HG02763 (cell line): ENCODE data around the gene CDK10.

Experiments used
- ATAC-seq: cut with Tn5 transposase; IDR thresholded peaks from one replicate; pipeline ENCODE4 v1.9.1; 2021; ENCODE audit warnings: mild to moderate bottlenecking, moderate library complexity; ENCODE audit not compliant: unreplicated experiment

CDK10 gene

DNA sequence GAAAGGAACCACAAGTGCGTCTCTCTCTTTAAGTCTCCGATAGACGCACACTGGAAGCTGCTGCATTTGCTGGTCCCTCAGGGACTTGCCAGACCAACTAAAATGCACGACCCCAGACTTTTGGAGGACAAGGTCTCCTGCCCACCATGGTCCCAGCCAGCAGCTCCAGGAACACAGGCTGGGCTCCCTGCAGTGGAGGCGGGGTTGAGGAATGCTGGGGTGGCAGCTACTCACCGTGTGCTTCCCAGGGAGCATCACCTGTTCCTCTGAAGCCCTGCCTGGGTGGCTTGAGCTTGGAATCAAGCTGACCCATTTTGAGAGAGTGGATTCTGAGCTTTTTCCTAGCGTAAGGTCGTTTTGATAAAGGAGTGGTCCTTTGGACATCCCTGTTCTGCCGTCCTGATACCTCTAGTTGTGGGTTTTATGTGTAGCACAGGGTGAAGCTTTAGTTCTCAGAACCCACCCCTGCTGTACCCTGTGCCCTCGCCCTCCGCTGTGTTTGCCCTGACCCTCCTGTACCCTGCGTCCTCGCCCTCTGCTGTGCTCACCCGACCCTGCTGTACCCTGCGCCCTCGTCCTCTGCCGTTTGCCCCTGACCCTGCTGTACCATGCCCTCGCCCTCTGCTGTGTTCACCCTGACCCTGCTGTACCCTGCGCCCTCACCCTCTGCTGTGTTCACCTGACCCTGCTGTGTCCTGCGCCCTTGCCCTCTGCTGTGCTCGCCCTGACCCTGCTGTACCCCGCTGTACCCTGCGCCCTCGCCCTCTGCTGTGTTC, 45.8 kb downstream of the CDK10 start:
- ATAC-seq, result no peak

DNA sequence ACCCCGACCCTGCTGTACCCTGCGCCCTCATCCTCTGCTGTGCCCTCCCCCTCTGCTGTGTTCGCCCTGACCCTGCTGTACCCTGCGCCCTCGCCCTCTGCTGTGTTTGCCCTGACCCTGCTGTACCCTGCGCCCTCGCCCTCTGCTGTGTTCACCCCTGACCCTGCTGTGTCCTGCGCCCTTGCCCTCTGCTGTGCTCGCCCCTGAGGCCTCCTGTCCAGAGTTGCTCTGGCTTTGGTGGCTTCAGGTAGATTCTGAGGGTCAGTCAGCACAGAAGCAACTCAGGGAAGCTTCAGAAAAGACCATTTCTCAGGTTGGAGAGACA, 46.4 kb downstream of the CDK10 start:
- no peak for ATAC-seq

DNA sequence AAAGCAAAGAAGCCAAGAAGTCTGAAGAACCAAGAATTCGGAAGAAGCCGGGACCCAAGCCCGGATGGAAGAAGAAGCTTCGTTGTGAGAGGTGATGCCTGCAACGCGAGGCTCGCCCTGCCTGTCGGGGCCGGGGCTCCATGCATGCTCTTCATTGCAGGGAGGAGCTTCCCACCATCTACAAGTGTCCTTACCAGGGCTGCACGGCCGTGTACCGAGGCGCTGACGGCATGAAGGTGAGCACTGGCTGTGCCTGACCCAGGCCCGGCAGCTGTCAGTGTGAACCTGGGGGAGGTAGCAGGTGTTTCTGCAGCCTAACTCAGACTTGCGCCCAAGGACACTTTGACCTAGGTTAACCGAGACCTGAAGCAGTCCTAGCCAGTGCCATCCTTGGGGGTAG, 46.8 kb downstream of the CDK10 start:
- no peak for ATAC-seq

DNA sequence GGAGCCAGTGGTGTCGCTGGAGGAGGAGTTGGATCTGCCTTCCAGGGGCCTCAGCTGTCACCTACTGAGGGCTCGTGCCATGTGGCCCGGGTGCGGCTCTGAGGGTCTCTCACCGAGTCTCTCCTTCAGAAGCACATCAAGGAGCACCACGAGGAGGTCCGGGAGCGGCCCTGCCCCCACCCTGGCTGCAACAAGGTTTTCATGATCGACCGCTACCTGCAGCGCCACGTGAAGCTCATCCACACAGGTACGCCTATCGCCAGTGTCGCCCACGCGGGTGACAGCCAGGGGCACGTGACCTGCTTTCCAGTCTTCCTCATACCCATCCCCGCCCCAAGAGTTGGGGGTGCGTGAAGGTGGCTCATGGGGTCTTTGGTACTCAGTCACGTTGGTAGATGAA, 47.3 kb downstream of the CDK10 start:
- no peak for ATAC-seq

DNA sequence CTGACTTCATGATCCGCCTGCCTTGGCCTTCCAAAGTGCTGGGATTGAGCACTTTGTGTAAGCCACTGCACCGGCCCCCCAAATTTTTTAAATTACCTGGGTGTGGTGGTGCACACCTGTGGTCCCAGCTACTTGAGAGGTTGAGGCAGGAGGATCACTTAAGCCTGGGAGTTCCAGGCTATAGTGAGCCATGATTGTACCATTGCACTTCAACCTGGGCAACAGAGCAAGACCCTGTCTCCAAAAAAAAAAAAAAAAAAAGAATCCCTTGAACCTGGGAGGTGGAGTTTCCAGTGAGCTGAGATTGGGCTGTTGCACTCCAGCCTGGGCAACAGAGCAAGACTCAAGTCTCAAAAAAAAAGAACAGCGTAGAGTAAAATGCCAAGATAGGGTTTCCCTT, 50.1 kb downstream of the CDK10 start:
- ATAC-seq, result no peak

DNA sequence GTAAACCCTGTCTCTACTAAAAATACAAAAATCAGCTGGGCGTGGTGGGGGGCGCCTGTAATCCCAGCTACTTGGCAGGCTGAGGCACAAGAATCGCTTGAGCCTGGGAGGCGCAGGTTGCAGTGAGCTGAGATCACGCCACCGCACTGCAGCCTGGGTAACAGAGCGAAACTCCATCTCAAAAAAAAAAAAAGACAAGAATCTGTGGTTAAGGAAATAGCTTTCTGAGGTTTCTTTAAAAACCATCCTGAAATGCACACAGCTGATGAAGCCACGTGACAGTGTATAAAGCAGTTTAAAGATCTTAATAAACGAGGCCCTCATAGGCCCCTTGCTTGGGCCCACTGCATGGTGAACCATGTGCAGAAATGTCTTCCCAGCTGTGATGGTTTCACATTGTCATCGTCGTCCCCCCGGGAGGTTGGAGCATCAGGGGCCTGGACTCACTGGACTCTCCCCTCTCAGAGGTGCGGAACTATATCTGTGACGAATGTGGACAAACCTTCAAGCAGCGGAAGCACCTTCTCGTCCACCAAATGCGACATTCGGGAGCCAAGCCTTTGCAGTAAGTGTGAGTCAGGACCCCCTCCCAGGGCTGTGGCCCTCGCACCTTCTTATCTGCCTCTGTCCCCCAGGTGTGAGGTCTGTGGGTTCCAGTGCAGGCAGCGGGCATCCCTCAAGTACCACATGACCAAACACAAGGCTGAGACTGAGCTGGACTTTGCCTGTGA, 51.0 kb downstream of the CDK10 start:
- no peak for ATAC-seq

DNA sequence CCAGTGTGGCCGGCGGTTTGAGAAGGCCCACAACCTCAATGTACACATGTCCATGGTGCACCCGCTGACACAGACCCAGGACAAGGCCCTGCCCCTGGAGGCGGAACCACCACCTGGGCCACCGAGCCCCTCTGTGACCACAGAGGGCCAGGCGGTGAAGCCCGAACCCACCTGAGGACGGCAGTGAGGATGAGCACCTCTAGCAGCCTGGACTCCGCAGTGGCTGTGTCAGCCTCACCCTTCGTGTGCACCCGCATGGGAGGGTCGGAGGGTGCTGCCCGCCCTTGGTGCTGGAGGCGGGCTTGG, 51.5 kb downstream of the CDK10 start:
- no peak for ATAC-seq

DNA sequence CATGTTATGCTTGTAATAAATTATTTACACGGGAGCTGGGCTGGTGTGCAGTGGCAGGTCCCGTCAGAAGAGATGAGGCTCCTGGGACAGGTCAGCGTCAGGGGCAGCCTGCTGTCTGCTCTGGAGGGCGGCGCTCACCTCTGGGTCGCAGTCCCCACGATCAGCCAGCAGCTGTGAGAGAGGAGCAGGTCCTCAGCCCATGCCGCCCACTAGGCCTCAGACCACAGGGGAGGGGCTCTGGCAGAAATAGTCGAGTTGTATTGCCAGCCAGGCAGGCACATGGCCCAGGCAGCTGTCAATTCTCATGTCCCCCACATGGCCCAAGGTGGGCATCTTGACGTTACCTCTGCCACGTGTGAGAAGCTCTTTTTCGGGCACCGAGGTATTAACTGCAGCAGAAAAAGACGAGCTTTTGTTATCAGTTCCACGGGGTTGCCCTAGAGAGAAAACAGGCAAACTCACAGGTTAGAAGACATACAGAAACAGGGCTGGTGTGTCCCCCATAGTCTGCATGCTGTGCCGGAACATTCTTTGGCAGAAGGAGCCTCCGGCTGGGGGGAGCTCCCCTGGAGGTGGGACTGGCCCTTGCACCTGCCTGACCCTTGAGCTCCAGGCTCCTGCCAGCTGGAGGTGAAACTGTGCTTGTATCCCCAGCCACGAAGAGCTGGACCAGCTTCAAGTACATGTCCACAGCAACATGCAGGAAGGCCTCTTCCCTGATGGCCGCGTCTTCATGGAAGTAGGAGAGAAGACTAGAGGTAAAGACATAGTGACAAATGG, 52.2 kb downstream of the CDK10 start:
- ATAC-seq, result no peak

DNA sequence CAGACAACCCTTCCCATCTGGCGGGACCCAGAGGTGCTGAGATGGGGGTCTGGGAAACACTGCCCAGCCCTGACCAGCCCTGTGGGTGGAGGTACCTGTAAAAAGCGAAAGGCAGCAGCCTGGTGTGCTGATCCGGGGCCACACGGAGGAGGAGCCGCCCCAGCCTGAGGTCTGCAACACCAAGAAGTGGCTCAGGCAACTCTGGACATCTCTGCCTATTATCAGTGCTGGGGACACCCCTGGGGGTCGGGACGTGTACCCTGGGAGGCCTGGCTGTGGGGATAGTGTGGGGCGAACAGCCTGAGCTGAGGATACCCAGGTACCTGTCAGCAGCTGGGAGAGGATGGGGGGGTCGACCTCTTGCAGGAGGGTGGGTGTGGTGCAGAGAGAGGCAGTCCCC, 52.9 kb downstream of the CDK10 start:
- ATAC-seq, result no peak

DNA sequence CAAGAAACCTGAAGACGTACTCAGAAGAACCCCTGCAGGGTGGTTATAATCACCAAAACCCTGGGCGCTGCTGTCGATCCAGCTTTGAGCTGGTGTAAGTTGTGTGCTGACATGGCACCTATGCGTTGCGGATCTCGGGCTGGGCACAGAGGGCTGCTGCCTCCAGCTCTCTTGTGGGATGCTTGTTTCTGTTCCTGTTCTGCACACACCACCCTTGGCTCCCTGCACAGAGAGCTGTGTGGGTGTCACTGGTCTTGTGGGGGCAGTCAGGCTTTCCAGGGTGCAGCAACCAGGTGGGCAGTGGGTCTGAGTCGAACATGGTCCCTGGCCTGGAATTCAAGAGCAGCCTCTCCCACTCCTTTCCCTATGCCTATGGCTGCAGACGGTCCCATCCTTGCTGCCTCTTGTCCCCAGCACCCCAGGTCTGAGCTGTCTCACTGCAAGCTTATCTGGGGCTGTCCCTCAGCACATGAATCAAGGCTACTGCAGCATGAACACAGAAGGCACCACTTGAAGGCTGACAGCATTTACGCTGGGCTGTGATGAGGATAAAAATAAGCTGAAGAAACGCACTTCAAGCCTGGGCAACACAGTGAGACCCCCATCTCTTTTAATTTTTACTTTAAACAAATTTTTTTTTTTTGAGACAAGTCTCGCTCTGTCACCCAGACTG, 55.0 kb downstream of the CDK10 start:
- ATAC-seq, result no peak

DNA sequence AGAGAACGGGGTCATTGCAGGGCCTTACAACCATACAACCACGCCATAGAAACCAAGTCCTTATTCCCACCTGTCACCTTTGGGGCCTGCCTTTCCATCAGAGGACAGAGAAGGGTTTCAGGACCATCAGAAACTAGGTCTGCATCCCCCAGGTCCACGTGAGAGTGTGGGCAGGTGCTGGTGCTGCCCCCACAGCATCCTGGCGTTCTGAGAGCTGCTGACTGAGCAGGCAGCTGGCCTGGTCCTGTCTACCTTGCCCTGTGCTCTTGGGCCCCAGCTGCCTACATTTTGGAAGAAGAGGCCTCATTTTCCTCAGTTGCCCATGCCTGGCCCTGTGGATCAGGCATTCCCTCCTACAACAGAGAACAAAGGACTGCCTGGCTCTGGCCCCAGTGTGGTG, 56.5 kb downstream of the CDK10 start:
- no peak for ATAC-seq

DNA sequence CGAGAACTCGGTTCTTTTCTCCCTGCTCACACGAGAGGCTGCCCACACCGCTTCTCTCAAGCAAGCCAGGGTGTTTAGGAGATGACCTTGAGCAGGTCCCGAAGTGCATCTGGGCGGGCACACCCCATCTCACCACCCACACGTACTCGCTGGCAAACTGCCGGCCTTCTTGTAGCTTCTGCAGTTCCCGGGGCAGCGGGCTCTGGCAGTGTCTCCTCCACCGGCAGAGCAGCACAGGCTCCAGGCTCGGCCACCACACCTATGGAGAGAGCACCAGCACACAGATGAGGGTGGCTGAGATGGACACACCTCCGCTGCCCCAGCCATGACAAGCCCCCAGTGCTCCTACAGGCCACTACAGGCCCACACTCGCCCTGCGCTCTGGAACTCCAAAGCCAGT, 58.3 kb downstream of the CDK10 start:
- ATAC-seq, result no peak
